HG03521 (cell line): ENCODE results near the gene OR52I1.

ENCODE experiments used
- ATAC-seq: cut with Tn5 transposase; IDR thresholded peaks from one replicate; pipeline ENCODE4 v1.9.1; 2021; ENCODE audit warnings: mild to moderate bottlenecking, moderate library complexity; ENCODE audit not compliant: unreplicated experiment

Gene OR52I1

DNA sequence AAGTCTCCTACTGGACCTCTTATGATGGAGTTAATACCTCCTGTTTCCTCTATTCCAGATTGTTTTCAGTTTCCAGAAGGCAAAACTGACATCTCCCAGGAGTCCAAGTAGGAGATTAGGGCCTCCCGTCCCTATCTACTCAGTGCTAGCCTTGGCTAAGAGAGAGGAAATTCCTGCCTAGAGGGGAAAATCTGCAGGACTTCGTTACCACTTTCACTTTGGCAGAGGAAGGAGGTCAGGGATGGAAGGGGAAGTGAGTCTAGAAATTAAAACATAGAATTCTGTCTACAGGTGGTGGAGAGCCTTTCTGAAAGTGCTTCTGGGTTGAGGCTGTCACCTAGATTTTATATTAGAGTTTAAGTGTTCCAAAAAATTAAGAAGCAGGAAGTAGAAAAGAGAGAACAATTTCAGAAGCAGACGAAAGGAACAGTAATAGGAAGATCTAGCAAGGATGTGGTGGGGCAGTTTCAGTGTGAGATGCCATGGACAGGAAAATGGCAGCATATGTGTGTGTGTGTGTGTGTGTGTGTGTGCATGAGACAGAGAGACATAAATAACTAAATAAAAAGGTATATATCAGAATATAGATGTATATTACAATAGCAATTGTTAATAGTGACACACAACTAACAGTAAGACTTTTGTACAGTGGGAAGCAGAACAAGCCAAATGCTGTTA lies 16.6 kb downstream of the OR52I1 start:
- no peak for ATAC-seq

DNA sequence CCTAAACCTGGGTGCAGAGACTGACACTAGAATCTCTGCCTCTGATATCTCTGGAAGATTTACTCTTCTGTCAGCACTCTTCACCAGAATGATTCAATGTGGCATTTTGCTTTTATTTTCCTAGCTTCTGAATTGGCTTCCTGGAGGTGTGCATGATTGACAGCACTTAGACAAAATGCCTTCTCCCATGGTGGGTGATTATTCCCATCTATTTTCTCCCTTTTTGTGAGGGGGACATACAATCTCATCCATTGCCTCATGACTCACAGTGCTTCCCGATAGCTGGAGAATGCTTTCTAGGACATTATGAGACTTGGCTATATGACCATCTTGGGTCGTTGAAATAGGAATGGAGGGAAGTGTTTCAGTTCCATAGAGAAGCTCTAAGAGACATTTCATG lies 18.1 kb downstream of the OR52I1 start:
- no peak for ATAC-seq

DNA sequence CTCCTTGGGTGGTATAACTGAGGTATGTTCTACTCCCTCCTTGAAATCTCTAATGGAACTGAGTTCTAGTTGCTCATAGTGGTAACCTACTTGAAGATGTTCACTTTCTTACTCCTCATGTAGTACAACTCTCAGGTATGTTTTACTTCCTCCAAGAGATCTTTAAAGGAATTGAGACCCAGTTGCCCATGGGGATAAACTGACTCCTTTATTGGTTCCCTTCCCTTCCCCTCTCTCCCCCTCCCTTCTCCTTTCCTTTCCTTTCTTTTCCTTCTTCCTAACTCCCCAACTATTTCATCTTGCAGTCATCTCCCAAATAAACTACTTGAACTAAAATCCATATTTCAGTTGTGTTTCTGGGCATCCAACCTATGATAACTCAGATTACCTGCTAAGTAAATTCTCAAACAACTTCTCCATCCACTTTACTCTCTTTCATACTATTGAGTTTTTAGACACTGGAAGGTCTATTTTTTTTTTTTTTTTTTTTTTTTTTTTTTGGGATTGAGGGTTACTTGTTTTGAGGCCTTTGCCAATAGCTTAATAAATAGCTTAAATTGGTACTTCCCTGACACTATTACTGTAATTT lies 22.1 kb downstream of the OR52I1 start:
- no peak for ATAC-seq

GRCh38 chr11:4619514-4619913 lies 25.7 kb downstream of the OR52I1 start:
- ATAC-seq: no peak

- no peak for ATAC-seq
Observed at GRCh38 chr11:4626207-4627099, 32.6 kb downstream of the OR52I1 start.

- ATAC-seq: no peak
Observed at GRCh38 chr11:4636136-4636535, 42.3 kb downstream of the OR52I1 start.

DNA sequence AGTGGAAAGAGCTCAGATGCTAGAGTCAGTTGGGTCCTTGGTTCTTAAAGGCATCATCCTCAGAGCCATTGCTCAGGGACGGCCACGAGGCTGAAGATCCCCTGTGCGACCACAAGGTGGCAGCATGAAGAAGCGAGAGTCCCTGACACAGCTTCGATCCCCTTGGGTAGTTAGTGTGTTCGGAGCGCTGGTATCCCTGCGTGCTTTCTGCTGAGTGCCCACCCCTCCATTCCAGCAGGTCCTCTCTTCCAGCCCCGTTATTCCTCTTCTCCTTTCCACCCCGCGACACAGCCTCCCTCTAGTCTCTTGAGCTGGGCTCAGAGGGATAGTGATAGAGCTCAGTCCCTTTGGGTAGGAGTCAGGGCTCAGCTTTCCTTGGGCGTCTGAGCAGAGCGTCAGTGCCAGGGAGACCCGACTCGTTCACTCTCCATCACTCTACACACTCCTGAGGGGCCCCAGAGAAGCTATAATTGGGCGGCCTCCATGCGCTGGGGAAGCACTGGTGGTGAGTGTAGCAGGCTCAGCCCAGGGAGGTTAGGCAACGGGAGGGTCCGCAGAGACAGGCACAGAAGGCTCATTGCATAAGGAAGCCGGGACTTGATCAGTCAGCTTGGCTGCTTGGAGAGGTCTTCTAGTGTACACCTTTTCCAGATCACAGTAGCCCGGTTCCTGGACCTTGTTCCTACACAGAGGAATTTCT lies 43.3 kb downstream of the OR52I1 start, which contains the start of gene OR51D1:
OR51D1 (plus strand) TSS at position 516 of the 700 bp plus-strand sequence. CDS start 2,314 bp downstream, outside the sequence.
- peak; percentile 96 for ATAC-seq

GRCh38 chr11:4637662-4638047 lies 43.8 kb downstream of the OR52I1 start:
- no peak for ATAC-seq

- no peak for ATAC-seq
Observed at GRCh38 chr11:4639931-4640330, 46.1 kb downstream of the OR52I1 start.

- no peak for ATAC-seq
Observed at GRCh38 chr11:4641501-4641900, 47.7 kb downstream of the OR52I1 start.

DNA sequence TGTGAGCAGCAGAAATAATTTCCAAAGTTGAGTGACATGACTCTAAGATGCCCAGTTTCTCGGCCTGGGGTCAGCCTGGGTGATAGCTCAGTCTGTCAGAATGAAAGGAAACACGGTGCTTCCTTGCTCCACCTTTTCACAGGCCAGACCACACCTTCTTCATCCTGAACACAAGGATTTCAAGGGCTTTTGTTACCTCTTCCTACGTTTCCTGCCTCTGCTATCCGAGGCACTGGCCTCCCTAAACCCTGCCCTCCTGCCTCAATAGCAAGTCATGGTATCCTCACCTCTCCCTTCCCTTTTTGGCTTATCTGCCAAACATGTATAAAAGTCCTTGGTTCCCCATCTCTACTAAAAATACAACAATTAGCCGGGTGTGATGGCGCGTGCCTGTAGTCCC lies 48.2 kb downstream of the OR52I1 start:
- no peak for ATAC-seq

GRCh38 chr11:4643076-4643475 lies 49.2 kb downstream of the OR52I1 start:
- ATAC-seq: no peak

- no peak for ATAC-seq
Observed at GRCh38 chr11:4643682-4644081, 49.8 kb downstream of the OR52I1 start, which contains the start of gene OR51E1. Gene OR51E1, plus strand, starts transcription at chr11:4643982. Its CDS starts 8,545 bp downstream, at chr11:4652527.

- no peak for ATAC-seq
Observed at GRCh38 chr11:4644233-4644632, 50.4 kb downstream of the OR52I1 start.
